HG03354 (cell line): ENCODE measurements around the gene ATXN7L2.
"Not testable (repeated sequence)": the region's sequence is repeated elsewhere in the genome, so short reads cannot be mapped to it uniquely, and the experiment has no call there.

ENCODE experiments used
- ATAC-seq: cut with Tn5 transposase; IDR thresholded peaks from one replicate; pipeline ENCODE4 v1.9.1; 2021; ENCODE audit warnings: mild to moderate bottlenecking; ENCODE audit not compliant: unreplicated experiment, poor library complexity, severe bottlenecking

Gene ATXN7L2, protein sequence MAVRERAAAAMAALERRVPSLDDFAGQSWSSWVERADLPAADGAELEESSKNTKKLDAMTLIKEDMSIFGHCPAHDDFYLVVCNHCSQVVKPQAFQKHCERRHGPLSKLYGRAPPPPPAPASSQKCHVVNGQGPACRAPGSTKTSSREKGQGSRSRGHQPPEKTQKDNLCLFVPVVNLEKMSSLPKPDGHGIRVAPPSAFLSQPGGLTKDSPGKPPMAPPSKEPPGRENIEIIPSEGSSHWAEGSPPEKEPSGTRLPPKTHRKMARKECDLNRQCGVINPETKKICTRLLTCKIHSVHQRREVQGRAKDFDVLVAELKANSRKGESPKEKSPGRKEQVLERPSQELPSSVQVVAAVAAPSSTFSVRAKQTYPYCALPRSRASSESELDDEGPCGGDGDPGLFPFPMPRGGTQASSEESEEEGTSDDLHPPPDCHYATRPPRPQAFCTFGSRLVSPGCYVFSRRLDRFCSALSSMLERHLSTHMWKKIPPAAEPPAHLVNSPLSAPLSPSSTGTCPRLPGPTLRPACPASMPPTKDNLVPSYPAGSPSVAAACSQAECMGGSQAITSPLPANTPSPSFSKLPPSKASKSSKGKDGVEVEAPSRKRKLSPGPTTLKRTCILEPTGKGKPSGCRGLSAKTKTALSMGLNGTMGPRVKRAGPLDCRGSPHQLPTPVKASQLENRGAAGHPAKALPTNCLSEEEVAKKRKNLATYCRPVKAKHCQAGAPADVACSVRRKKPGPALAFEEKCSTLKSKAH

DNA sequence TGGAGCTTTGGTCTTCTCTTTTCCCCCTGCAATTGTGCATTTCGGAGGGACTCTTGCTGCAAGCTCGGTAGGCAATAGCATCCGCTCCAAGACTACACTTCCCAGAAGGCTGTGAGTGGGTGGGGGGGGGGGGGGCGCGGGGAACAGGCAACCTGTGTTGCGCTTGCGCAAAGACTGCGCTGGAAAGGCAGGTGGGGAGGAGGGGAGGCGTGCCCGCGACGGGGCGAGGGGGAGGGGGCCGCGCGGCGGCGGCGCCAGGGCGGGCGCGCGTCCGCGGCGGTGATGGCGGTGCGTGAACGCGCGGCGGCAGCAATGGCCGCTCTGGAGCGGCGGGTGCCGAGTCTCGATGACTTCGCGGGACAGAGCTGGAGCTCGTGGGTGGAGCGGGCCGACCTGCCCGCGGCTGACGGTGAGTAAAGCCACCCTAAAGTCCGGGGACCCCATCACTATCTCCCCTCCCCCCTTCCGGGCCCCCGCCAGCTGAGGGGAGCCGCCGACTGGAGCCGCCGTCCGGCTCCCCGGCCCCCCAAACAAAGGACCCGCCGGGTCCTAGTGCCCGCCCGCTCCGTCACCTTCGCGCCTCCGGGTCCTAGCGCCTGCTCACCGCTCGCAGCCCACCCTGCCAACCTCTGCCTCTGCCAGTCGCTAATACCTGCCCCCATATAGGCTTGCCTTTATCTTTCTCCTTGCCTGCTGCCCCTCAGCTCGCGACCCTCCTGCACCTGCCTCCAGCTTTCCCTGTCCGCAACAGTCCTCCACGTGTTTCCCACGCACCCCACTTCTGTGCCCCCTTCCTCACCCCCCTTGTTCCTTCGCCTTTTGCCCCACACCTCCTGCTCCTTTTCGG, at the start of gene ATXN7L2:
Gene ATXN7L2, plus strand, starts transcription at position 234 of the 847 bp plus-strand sequence. Its CDS starts 49 bp downstream, at position 283.
- ATAC-seq, result peak; percentile 87

DNA sequence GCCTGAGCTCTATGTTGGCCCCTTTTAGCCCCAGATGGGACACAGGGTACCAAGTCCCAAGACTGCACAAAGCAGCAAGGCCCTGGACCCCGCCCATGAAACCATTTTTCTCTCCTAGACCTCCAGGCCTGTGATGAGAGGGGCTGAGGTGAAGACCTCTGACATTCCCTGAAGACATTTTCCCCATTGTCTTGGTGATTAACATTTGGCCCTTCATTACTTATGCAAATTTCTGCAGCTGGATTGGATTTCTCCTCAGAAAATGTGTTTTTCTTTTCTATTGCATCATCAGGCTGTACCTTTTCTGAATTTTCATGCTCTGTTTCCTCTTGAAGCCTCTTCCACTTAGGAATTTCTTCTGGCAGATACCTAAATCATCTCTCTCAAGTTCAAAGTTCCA, 49.2 kb upstream of the ATXN7L2 start:
- no peak for ATAC-seq

DNA sequence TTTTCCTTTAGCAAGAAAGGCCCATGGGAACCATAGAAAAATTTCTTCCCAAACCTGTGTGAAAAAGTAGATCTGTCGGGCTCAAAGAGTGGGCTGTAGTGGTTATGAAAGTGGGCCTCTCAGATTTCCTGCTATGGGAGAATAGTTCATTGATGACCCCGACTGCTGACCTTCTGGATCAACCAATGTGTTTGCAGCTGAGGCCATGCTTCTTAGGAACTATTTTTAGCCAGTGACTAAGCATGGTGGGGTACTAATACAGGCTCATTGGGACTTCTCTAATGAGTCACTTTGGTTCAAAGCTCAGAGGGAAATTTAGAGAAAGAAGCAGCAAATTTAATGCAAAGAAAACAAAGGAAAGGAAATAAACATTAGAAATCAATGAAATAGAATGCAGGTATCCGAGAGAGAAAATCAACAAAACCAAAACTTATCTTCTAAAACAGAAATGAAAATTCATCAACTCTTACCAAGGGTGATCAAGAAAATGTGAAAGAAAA, 44.9 kb upstream of the ATXN7L2 start:
- ATAC-seq, result no peak

DNA sequence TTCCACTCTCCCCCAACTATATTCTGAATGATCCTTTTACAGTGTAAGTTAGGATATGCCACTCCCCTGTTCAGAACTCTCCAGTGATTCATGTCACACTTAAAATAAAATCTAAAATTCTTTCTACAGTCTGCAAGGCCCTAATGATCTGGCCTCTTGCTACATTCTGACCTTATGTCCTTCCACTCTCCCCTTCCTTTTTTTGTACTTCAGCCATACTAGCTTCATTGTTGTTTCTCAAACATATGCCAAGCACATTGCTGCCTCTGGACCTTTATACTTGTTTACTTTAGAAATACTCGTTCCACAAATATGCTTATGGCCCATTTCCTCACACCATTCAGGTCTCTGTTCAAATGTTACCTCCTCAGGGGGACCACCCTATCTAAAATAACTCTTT, 42.6 kb upstream of the ATXN7L2 start:
- ATAC-seq, result no peak

GRCh38 chr1:109443476-109443875, 40.2 kb upstream of the ATXN7L2 start:
- ATAC-seq, result no peak

- ATAC-seq, result no peak
These were observed 39.4 kb upstream of the ATXN7L2 start for GRCh38 chr1:109444346-109444745.

DNA sequence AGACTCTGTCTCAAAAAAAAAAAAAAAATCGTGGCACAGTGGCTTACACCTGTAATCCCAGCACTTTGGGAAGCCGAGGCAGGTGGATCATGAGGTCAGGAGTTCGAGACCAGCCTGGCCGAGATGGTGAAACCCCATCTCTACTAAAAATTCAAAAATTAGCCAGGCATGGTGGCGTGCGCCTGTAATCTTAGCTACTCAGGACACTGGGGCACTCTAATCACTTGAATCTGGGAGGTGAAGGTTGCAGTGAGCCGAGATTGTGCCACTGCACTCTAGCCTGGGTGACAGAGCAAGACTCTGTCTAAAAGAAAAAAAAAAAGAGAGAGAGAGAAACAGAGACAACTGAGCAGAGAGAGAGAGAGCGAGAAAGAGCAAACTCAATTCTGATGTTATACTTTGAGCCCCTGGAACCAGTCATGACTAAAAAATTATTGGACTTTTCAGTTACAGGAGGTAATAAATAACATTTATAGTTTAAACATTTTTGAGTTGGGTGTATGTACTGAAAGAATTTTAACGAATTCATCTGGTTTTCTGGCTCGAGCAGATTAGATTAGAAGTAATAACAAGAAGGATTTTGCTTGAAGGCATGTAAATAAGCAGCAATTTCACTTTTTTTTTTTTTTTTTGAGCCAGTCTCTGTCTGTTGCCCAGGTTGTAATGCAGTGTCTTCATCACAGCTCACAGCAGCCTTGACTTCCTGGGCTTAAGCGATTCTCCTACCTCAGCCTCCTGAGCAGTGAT, 37.6 kb upstream of the ATXN7L2 start:
- not testable (repeated sequence) for ATAC-seq

- no peak for ATAC-seq
These were observed 36.2 kb upstream of the ATXN7L2 start for GRCh38 chr1:109447524-109447923.

DNA sequence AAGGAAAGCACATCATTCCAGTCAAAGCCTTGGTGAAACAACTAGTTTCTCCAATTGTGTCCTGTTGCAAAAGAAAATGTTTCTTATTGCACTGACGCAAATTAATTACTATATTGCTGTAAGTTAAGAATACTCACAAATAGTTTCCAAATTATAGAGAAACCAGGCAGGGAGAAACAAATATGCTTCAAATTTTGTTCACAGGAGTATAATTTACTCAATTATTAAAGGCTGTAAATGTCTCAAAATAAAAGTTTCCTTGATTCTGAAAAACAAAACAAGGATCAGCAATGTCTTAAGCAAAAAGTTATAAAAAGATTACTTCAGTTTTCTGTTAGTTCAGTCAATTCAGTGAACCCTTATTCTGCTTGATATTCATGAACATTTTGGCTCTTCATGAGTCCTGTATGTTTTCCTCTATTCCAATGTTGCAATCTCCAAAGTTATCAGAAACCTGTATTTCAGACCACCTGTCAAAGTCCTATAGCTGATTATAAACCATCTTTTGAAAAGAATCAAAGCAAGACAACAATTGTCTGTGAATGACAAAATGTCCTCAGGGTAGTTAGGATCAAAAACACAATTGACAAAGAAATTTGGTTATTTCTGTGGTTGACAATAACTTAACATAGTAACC, 29.1 kb upstream of the ATXN7L2 start:
- ATAC-seq, result no peak

GRCh38 chr1:109457819-109458218, 25.9 kb upstream of the ATXN7L2 start:
- no peak for ATAC-seq

GRCh38 chr1:109466125-109466451, 17.6 kb upstream of the ATXN7L2 start:
- no peak for ATAC-seq

GRCh38 chr1:109466452-109467300, 17.0 kb upstream of the ATXN7L2 start, which contains the start of gene SYPL2:
Gene SYPL2, plus strand, starts transcription at chr1:109466546. Its CDS starts 298 bp downstream, at chr1:109466844.
- ATAC-seq, result no peak

GRCh38 chr1:109467301-109467777, 16.4 kb upstream of the ATXN7L2 start:
- no peak for ATAC-seq

DNA sequence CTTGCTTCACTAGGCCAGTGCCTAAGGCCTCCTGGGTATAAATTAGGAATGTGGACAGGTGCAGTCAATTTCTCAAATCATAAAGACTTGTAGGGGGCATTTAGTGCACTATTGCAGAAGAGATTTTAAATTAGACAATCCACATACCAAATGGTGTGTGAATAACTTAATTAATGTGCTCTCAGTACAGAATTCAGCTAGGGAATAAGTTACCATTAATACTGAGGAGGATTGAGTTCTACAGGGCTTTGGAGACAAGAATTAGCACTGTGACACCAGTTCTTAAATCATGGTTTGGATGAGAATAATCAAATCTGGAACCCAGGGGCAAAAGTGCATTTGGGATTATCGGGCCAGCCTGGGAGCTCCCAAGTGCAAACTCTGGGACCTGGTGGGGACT, 15.6 kb upstream of the ATXN7L2 start:
- ATAC-seq, result no peak

DNA sequence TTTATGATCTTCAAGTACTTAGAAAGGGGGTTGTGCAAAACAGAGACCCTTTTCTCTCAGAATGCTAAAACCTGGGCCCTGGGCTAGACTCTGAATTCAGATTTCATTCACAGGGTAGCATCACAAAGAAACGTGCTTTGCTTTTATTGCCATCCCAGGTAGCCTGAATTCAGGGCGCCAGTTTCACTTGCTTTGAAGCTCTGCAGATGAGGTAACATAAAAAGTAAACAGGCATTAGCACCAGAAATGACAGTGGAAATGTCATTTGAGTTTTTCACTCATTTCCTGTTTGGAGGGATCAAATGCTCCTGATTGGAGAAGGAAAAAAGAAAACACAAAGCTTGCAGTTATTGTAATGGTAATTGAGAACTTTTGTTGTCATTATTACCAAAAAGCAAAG, 14.8 kb upstream of the ATXN7L2 start:
- ATAC-seq, result no peak

GRCh38 chr1:109470245-109470644, 13.5 kb upstream of the ATXN7L2 start:
- ATAC-seq, result no peak

- no peak for ATAC-seq
These were observed 10.9 kb upstream of the ATXN7L2 start for GRCh38 chr1:109472779-109473178.
